ENCODE data around the gene LCMT2.

GRCh38 chr15:43276563-43277200, 53.7 kb downstream of the LCMT2 start:
- TF ChIP-seq, protein P1, sequence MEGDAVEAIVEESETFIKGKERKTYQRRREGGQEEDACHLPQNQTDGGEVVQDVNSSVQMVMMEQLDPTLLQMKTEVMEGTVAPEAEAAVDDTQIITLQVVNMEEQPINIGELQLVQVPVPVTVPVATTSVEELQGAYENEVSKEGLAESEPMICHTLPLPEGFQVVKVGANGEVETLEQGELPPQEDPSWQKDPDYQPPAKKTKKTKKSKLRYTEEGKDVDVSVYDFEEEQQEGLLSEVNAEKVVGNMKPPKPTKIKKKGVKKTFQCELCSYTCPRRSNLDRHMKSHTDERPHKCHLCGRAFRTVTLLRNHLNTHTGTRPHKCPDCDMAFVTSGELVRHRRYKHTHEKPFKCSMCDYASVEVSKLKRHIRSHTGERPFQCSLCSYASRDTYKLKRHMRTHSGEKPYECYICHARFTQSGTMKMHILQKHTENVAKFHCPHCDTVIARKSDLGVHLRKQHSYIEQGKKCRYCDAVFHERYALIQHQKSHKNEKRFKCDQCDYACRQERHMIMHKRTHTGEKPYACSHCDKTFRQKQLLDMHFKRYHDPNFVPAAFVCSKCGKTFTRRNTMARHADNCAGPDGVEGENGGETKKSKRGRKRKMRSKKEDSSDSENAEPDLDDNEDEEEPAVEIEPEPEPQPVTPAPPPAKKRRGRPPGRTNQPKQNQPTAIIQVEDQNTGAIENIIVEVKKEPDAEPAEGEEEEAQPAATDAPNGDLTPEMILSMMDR (IDR thresholded peaks at IDR 0.05; ENCODE audit: low read depth, low read length), result no peak
- TF ChIP-seq EZH2phosphoT487 (IDR thresholded peaks at IDR 0.05; ENCODE audit: low read depth), result no peak

Measured in OCI-LY3 (cell line).